Urinary bladder (tissue), 4 donors: ENCODE results near the gene GEMIN7. TPM values are rescaled to one million over a fixed set of nuclear protein-coding genes. Genes with fewer than 3 reads are reported as not detected.

Source experiments
- DNase-seq: peaks from one replicate; pipeline ENCODE4 v3.0.0-alpha.2; 2015; ENCODE audit errors: extremely low spot score
- H3K27ac ChIP-seq: one replicate; pipeline ENCODE4 v1.5.1; 2013; ENCODE audit warnings: low read depth, mild to moderate bottlenecking, moderate library complexity
- H3K36me3 ChIP-seq: one replicate; pipeline ENCODE4 v1.6.1; 2013; ENCODE audit warnings: mild to moderate bottlenecking, moderate library complexity; ENCODE audit not compliant: insufficient read depth
- H3K4me1 ChIP-seq: one replicate; pipeline ENCODE4 v1.6.1; 2013; ENCODE audit warnings: mild to moderate bottlenecking, moderate library complexity; ENCODE audit not compliant: insufficient read depth
- H3K4me3 ChIP-seq: one replicate; pipeline ENCODE4 v1.5.1; 2013; ENCODE audit warnings: low read depth, low read length
- WGBS: extraction: QIAGEN DNeasy Blood & Tissue Kit; methylation state at CpG from one replicate; pipeline ENCODE4 v1.1.7; 2013; 5-methylcytosine and 5-hydroxymethylcytosine counted together
- polyA plus RNA-seq: library from polyadenylated mRNA; stranded (reverse); fragments of 200-250 nt; gene quantifications from one replicate; pipeline ENCODE4 v1.2.3, GENCODE V29; 2013
- total RNA-seq: library from RNA; depleted of rRNA; stranded (reverse); fragments of >200 nt; gene quantifications from one replicate; pipeline ENCODE4 v1.2.3, GENCODE V29; 2014
- donor health status: healthy with polysubstance abuse.
- donor health status: healthy.

Gene GEMIN7
- total and polyA plus RNA-seq, 2 donors, result 10.4 to 23.6 TPM

- no peak for DNase-seq
- no peak overlapping the region for H3K4me3 ChIP-seq
- WGBS, result 93% methylated on average over 9 of the region's 9 CpGs
- no peaks in the 10 kb centered on the region for H3K36me3 ChIP-seq
- no peaks in the 10 kb centered on the region for H3K4me1 ChIP-seq
- H3K27ac ChIP-seq, result no peak overlapping the region
Measured at GRCh38 chr19:45125360-45125759, 46.3 kb downstream of the GEMIN7 start.

- no peak overlapping the region for H3K27ac ChIP-seq
- WGBS, result 58% methylated on average over 12 of the region's 12 CpGs
- H3K4me1 ChIP-seq, result no peaks in the 10 kb centered on the region
- no peak overlapping the region for H3K4me3 ChIP-seq
- no peak for DNase-seq
- H3K36me3 ChIP-seq, result no peaks in the 10 kb centered on the region
Measured at GRCh38 chr19:45125975-45126493, 47.0 kb downstream of the GEMIN7 start.

- DNase-seq, result no peak
- WGBS, result 88% methylated on average over 7 of the region's 7 CpGs
Measured at GRCh38 chr19:45126654-45127053, 47.6 kb downstream of the GEMIN7 start.

DNA sequence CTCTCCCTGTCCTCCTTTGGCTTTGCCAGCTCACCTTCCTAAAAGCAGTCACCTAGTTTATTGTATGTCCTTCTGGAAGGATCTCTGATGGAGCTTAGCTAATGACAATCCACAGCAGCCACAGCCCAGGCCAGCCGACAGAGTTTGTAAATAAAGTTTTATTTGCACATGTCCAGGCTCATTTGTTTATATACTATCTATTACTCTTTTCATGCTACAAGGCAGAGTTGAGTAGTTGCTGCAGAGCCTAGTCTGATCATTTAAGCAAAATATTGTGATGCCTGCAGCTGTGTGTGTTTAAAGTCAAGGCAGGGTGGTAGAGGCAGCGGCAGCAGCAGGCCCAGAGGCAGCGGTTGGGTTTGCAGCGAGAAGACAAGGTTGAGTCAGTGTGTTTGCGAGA, 49.1 kb downstream of the GEMIN7 start:
- DNase-seq, result no peak
- WGBS, result 91% methylated on average over 5 of the region's 5 CpGs
- Histone ChIP-seq H3K27ac (no peak overlapping the region), H3K36me3 (no peaks in the 10 kb centered on the region), H3K4me1 (no peaks in the 10 kb centered on the region), H3K4me3 (no peak overlapping the region)

More at GRCh38 chr19:45126654-45127053, 47.6 kb downstream of the GEMIN7 start:
- Histone ChIP-seq H3K36me3 (no peaks in the 10 kb centered on the region), H3K4me3 (no peak overlapping the region), H3K4me1 (no peaks in the 10 kb centered on the region), H3K27ac (no peak overlapping the region)

DNA sequence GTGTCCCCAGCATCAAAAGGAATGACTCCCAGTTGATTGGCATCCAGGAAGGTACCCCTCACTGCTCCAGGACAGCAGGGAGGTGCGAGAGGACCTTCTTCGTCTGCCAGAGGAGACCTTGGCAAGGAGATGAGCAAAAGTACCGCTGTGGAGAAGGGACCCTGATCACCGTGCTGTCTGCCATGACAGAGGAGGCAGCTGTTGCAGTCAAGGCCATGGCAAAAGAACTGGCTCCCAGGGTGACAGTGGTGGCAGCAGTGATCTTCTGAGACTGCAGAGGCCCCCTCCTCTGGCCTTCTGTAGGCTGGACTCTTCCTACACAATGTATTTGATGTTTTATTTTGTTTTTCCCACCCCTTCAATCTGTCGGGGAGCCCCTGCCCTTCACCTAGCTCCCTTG, 49.7 kb downstream of the GEMIN7 start:
- Histone ChIP-seq H3K4me3 (no peak overlapping the region), H3K27ac (no peak overlapping the region), H3K4me1 (no peaks in the 10 kb centered on the region), H3K36me3 (no peaks in the 10 kb centered on the region)
- DNase-seq, result no peak
- WGBS, result 93% methylated on average over 5 of the region's 5 CpGs

- no peaks in the 10 kb centered on the region for H3K36me3 ChIP-seq
- H3K4me1 ChIP-seq, result no peaks in the 10 kb centered on the region
- H3K4me3 ChIP-seq, result no peak overlapping the region
- WGBS, result 87% methylated on average over 13 of the region's 13 CpGs
- no peak overlapping the region for H3K27ac ChIP-seq
- no peak for DNase-seq
Measured at GRCh38 chr19:45130236-45130635, 51.2 kb downstream of the GEMIN7 start.

GRCh38 chr19:45130888-45131615, 52.0 kb downstream of the GEMIN7 start:
- WGBS, result 69% methylated on average over 13 of the region's 13 CpGs
- no peak overlapping the region for H3K4me3 ChIP-seq
- H3K36me3 ChIP-seq, result no peaks in the 10 kb centered on the region
- DNase-seq, result no peak
- no peak overlapping the region for H3K27ac ChIP-seq
- H3K4me1 ChIP-seq, result no peaks in the 10 kb centered on the region

GRCh38 chr19:45133661-45134060, 54.6 kb downstream of the GEMIN7 start:
- no peaks in the 10 kb centered on the region for H3K36me3 ChIP-seq
- H3K27ac ChIP-seq, result no peak overlapping the region
- H3K4me3 ChIP-seq, result no peak overlapping the region
- no peak for DNase-seq
- WGBS, result 87% methylated on average over 8 of the region's 8 CpGs
- no peaks in the 10 kb centered on the region for H3K4me1 ChIP-seq

DNA sequence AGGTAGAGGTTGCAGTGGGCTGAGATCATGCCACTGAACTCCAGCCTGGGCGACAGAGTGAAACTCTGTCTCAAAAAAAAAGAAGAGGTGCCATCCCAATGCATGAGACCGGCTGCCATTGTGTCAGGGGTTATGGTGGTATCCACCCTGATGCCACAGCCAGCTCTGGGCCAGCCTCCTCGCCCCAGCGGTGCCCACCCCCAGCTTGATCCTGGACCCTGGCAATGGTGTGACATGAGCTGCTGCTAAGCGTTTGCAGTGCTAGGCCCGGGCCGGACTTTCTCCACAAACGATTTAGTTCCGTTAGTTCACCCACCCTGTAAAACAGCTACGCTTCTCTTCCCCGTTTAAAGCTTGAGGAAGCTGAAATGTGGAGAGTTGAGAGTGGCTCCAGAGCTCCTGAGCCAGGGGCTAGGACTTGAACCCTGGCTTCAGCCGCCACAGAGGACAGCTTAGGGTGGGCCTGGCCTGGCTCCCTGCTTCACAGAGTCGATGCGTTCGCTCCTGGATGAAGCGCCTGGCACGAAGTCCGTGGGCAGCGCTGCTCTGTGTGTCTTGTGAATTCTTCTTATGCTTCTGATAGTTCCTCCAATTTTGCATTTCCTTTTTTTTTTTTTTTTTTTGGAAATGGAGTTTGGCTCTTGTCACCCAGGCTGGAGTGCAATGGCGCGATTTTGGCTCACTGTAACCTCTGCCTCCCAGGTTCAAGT, 56.3 kb downstream of the GEMIN7 start:
- H3K27ac ChIP-seq, result no peak overlapping the region
- H3K36me3 ChIP-seq, result peaks cover 1% of the 10 kb centered on the region
- no peaks in the 10 kb centered on the region for H3K4me1 ChIP-seq
- H3K4me3 ChIP-seq, result no peak overlapping the region
- DNase-seq, result no peak
- WGBS, result 95% methylated on average over 21 of the region's 21 CpGs

DNA sequence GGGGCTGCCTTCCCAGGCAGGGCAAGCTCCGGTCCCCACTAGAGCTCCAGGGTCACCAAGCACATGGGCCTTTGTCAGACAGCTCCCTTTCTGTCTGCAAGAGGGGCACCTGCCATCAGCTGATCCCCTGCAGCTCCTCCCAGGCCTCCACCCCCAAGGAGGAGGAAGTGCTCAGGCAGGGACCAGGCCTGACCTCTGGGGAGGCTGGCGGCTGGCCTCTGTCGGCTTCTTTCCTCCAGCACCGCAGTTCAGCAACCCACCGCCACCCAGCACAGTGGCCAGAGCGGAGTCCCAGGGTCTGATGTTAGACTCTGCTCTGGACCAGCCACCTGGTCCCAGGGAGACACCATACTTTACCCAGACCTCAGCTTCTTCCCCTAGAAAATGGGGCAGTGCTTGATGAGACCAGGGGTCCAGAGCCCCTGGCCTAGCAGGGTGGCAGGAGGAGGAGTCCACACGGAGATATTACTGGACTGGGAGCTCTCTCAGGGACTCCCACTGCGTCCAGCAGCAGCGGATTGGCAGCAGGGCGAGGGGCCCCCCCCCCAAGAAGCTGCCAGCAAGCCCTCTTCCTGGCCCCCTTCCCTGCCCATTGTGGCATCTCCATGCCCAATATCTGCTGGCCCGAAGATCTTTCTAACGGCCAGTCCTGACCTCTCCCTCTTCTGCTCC, 57.6 kb downstream of the GEMIN7 start:
- H3K36me3 ChIP-seq, result peaks cover 1% of the 10 kb centered on the region
- WGBS, result 74% methylated on average over 12 of the region's 12 CpGs
- H3K4me3 ChIP-seq, result no peak overlapping the region
- no peaks in the 10 kb centered on the region for H3K4me1 ChIP-seq
- no peak overlapping the region for H3K27ac ChIP-seq
- DNase-seq, result no peak

DNA sequence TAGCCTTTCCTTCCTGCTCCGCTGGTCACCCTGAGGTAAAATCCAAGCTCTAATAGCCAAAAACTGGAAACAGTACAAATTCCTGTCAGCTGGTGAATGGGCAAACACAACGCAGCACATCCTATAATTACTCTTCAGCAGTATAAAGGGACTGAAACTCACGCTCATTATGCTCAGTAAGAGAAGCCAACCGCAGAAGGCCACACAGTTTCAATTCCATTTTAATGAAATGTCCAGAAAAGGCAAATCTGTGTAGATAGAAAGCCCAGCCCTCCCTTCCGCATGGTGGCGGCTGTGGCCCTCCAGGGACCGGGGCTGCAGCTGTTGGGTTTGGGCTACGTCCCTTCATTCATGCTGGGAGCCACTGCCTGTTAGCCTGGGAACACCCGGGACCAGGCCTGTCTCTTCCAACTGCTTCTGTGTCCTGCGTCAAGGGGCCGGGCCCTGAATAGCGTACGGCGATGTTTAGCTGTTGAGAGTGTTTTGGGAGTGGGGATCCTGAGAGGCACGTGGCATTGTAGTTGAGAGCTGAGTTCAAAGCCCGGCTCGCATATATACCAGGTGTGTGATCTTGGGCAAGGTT, 58.2 kb downstream of the GEMIN7 start:
- no peak for DNase-seq
- Histone ChIP-seq H3K4me3 (no peak overlapping the region), H3K36me3 (peaks cover 1% of the 10 kb centered on the region), H3K4me1 (no peaks in the 10 kb centered on the region), H3K27ac (no peak overlapping the region)
- WGBS, result 75% methylated on average over 17 of the region's 17 CpGs

DNA sequence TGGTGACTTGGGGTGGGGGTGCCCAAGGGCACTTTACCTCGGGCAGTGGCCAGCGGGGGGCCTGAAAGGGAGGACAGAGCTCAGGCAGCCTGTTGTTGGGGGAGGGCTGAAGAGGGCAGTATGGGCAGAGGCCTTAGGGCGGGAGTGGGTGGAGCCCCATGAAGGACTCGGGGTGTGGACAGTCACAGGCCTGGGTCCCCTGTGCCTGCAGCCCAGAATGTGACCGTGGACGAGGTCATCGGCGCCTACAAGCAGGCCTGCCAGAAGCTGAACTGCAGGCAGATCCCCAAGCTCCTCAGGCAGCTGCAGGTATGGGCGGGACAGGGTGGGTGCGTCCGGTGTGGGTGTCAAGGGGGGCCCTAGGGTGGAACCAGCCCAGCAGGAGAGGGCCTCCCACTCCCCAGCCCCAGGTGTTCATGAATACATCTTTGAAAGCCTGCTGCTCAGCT, 59.3 kb downstream of the GEMIN7 start:
- 84% methylated on average over 11 of the region's 11 CpGs for WGBS
- peaks cover 3% of the 10 kb centered on the region for H3K36me3 ChIP-seq
- H3K4me1 ChIP-seq, result no peaks in the 10 kb centered on the region
- no peak overlapping the region for H3K4me3 ChIP-seq
- DNase-seq, result no peak
- no peak overlapping the region for H3K27ac ChIP-seq

GRCh38 chr19:45139286-45140143, 60.5 kb downstream of the GEMIN7 start:
- WGBS, result 96% methylated on average over 24 of the region's 24 CpGs
- H3K36me3 ChIP-seq, result peaks cover 3% of the 10 kb centered on the region

More at GRCh38 chr19:45139286-45140143, 60.5 kb downstream of the GEMIN7 start:
- H3K4me3 ChIP-seq, result no peak overlapping the region
- no peaks in the 10 kb centered on the region for H3K4me1 ChIP-seq
- no peak overlapping the region for H3K27ac ChIP-seq
- no peak for DNase-seq
